H1 (cell line): Measurements from ENCODE around the gene TIMP4.

Experiments used
- BACH1 ChIP-seq: IDR thresholded peaks from 2 replicates; pipeline ENCODE4 v1.6.1; 2012; ENCODE audit warnings: low read length, improper control_type of control experiment
- CHD2 ChIP-seq: IDR thresholded peaks from 2 replicates; pipeline ENCODE4 v1.6.1; 2012; ENCODE audit warnings: low read length, improper control_type of control experiment
- CTCF ChIP-seq, 3 experiments: IDR thresholded peaks; 1 replicate in 2 of 3; 2 replicates in 1 of 3; pipeline versions ENCODE4 v1.5.1 to v1.6.1; 2011; ENCODE audit warnings: low read length in 3 of 3, mild to moderate bottlenecking in 3 of 3, inconsistent platforms in 2 of 3, low read depth in 1 of 3, moderate library complexity in 1 of 3; ENCODE audit not compliant: insufficient read depth in 1 of 3; ENCODE audit errors: control extremely low read depth in 1 of 3
- EP300 ChIP-seq, 2 experiments: IDR thresholded peaks; 1 replicate in 1 of 2; 2 replicates in 1 of 2; pipeline ENCODE4 v1.6.1; 2011 to 2012; ENCODE audit warnings: low read depth in 2 of 2, low read length in 2 of 2, mild to moderate bottlenecking in 2 of 2, borderline replicate concordance in 1 of 2, inconsistent platforms in 1 of 2, moderate library complexity in 1 of 2
- EZH2 ChIP-seq: fragments of 200-600 bp; sonication (generic); IDR thresholded peaks from 2 replicates; pipeline ENCODE4 v1.7.1; 2012; ENCODE audit warnings: low read depth, mild to moderate bottlenecking, moderate library complexity, low read length, inconsistent platforms; ENCODE audit not compliant: severe bottlenecking
- GABPA ChIP-seq: IDR thresholded peaks from 2 replicates; pipeline ENCODE4 v1.6.1; 2011; ENCODE audit warnings: mild to moderate bottlenecking, low read length, moderate library complexity, borderline replicate concordance; ENCODE audit not compliant: insufficient read depth
- MAX ChIP-seq: IDR thresholded peaks from 2 replicates; pipeline ENCODE4 v1.6.1; 2012; ENCODE audit warnings: inconsistent platforms
- NANOG ChIP-seq: IDR thresholded peaks from 2 replicates; pipeline ENCODE4 v1.6.1; 2011; ENCODE audit warnings: low read length, low read depth, mild to moderate bottlenecking, inconsistent platforms; ENCODE audit not compliant: insufficient read depth, poor library complexity, severe bottlenecking
- POLR2A ChIP-seq, 2 experiments: IDR thresholded peaks; 1 replicate in 1 of 2; 2 replicates in 1 of 2; pipeline ENCODE4 v1.6.1; 2011; ENCODE audit warnings: low read depth in 2 of 2, low read length in 2 of 2, mild to moderate bottlenecking in 2 of 2; ENCODE audit errors: control extremely low read depth in 1 of 2
- POU5F1 ChIP-seq: IDR thresholded peaks from 2 replicates; pipeline ENCODE4 v1.6.1; 2011; ENCODE audit warnings: low read depth, mild to moderate bottlenecking, low read length, moderate library complexity
- TAF1 ChIP-seq: IDR thresholded peaks from 2 replicates; pipeline ENCODE4 v1.6.1; 2011; ENCODE audit warnings: mild to moderate bottlenecking, low read depth, low read length
- TF ChIP-seq, protein P1 (sequence below): IDR thresholded peaks from 2 replicates; pipeline ENCODE4 v1.6.1; 2011; ENCODE audit warnings: low read depth, mild to moderate bottlenecking, low read length; ENCODE audit not compliant: insufficient read depth

DNA sequence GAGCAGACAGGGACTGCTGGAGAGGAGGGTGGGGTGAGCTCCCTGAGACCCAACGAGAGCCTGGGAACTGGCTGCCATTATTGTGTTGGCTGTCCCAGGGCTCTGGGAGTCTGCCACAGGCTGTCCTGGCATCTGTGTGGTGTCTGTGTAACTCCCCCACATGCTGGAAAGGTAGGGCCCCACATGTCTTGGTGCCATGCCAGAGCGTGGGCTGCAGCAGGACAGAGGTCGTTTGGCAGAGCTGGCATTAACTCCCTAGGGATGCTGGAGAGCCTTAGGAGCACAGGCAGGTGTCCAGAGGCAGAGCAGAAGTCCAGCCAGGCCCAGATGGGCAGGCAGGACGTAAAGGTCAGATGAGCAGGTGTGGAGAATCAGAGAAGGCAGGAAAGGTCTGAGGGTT is 9.7 kb downstream of the TIMP4 start:
- TF ChIP-seq CTCF (IDR thresholded peaks at IDR 0.05; ENCODE audit: control extremely low read depth in 1 of 3, insufficient read depth in 1 of 3, low read depth in 1 of 3, low read length in 3 of 3) (no peak), POU5F1 (no peak), EP300 (IDR thresholded peaks at IDR 0.05; ENCODE audit: borderline replicate concordance in 1 of 2, low read depth in 2 of 2, low read length in 2 of 2) (no peak), GABPA (no peak), TAF1 (no peak), EZH2 (no peak), POLR2A (IDR thresholded peaks at IDR 0.05; ENCODE audit: control extremely low read depth in 1 of 2, low read depth in 2 of 2, low read length in 2 of 2) (no peak), BACH1 (no peak), CHD2 (no peak), NANOG (no peak), MAX (no peak)
- TF ChIP-seq, protein P1, sequence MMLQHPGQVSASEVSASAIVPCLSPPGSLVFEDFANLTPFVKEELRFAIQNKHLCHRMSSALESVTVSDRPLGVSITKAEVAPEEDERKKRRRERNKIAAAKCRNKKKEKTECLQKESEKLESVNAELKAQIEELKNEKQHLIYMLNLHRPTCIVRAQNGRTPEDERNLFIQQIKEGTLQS: no peak
